ENCODE measurements around the gene ABHD2. TPM values are rescaled to one million over a fixed set of nuclear protein-coding genes. Genes with fewer than 3 reads are reported as not detected.
"Not testable (repeated sequence)": the region's sequence is repeated elsewhere in the genome, so short reads cannot be mapped to it uniquely, and the experiment has no call there.

The ABHD2 gene
- total and polyA plus RNA-seq, 12 donors, result 5.6 to 316 (median 135) TPM

DNA sequence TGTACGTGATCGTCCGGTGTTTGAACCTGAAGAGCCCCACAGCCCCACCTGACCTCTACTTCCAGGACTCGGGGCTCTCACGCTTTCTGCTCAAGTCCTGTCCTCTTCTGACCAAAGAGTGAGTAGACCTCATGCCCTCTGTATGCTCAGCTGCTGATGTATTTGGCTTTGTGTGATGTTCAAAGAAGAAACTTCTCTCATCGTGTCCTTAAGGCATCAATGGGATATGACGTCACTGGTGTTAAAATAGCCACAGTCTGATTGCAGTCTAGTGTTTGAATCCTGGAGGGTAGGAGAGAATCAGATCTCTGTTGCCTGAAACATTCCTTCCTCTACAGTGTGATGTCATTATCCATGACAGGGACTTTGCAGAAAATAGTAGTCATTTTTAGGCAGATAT, 28.1 kb downstream of the ABHD2 start:
- intact Hi-C loops (cut with DNase I), result no loop called here
- Histone ChIP-seq H3K36me3 (replicated peaks in 1 of 2) (peaks cover 0 to 49% of the 10 kb centered on the region in 2 donors), H3K4me1 (replicated peaks in 1 of 2) (peaks cover 15 to 49% of the 10 kb centered on the region in 2 donors), H3K4me3 (no peak overlapping the region), H3K27ac (peak overlapping the region in 1 of 5 donors; percentile 54), H3K9me3 (replicated peaks in 1 of 3) (no peaks in the 10 kb centered on the region), H3K27me3 (no peaks in the 10 kb centered on the region)
- no peak for DNase-seq
- TF ChIP-seq POLR2A (IDR thresholded peaks at IDR 0.05), result no peak
- TF ChIP-seq, protein P1, sequence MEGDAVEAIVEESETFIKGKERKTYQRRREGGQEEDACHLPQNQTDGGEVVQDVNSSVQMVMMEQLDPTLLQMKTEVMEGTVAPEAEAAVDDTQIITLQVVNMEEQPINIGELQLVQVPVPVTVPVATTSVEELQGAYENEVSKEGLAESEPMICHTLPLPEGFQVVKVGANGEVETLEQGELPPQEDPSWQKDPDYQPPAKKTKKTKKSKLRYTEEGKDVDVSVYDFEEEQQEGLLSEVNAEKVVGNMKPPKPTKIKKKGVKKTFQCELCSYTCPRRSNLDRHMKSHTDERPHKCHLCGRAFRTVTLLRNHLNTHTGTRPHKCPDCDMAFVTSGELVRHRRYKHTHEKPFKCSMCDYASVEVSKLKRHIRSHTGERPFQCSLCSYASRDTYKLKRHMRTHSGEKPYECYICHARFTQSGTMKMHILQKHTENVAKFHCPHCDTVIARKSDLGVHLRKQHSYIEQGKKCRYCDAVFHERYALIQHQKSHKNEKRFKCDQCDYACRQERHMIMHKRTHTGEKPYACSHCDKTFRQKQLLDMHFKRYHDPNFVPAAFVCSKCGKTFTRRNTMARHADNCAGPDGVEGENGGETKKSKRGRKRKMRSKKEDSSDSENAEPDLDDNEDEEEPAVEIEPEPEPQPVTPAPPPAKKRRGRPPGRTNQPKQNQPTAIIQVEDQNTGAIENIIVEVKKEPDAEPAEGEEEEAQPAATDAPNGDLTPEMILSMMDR (IDR thresholded peaks at IDR 0.05), result no peak
- WGBS, 4 donors, result 58 to 80% (median 76%) methylated on average over 3 to 7 of the region's 7 CpGs

- H3K4me1 ChIP-seq (replicated peaks in 1 of 2), result peaks cover 3 to 38% of the 10 kb centered on the region in 2 donors
- peak overlapping the region in 2 of 5 donors; percentile 29 to 48 for H3K27ac ChIP-seq
- no peak for TF ChIP-seq POLR2A (IDR thresholded peaks at IDR 0.05)
- TF ChIP-seq, protein P1 (IDR thresholded peaks at IDR 0.05), result no peak
Measured at GRCh38 chr15:89117790-89118189, 29.5 kb downstream of the ABHD2 start.

DNA sequence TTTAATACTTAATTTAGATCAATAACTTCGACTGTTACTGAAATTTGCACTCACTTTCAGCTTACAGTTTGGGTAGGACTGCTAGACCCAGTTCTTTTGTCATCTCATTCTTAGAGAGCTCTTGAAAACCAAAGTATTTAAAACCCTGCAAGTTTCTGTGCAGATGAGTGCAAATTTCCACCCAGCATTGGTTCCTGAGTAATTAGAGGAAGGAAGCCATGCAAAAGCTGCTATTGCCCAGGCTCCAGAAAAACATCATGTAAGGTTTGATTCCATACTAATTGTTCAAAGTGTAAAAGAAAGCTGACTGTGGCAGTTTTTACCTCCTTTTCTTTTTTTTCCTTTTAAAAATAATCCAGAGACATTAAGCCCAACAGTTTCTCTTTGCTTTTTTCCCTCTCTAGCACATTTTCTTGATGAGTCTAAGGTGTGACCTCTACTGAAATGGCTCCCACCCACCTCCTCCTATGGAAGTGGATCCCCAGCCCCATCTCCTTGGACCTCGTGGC, 30.3 kb downstream of the ABHD2 start:
- Histone ChIP-seq H3K9me3 (replicated peaks in 1 of 3) (no peaks in the 10 kb centered on the region), H3K36me3 (replicated peaks in 1 of 2) (peaks cover 0 to 54% of the 10 kb centered on the region in 2 donors), H3K4me3 (no peak overlapping the region), H3K27ac (peak overlapping the region in 1 of 5 donors; percentile 40), H3K4me1 (replicated peaks in 1 of 2) (peaks cover 0 to 30% of the 10 kb centered on the region in 2 donors), H3K27me3 (no peaks in the 10 kb centered on the region)
- intact Hi-C loops (cut with DNase I), result no loop called here
- TF ChIP-seq, protein P1 (IDR thresholded peaks at IDR 0.05), result no peak
- TF ChIP-seq POLR2A (IDR thresholded peaks at IDR 0.05), result no peak
- no peak for DNase-seq
- 64 to 76% (median 74%) methylated on average over 2 of the region's 2 CpGs for WGBS, 4 donors

More at GRCh38 chr15:89117790-89118189, 29.5 kb downstream of the ABHD2 start:
- intact Hi-C loops (cut with DNase I), result no loop called here
- Histone ChIP-seq H3K36me3 (replicated peaks in 1 of 2) (peaks cover 0 to 52% of the 10 kb centered on the region in 2 donors), H3K9me3 (replicated peaks in 1 of 3) (no peaks in the 10 kb centered on the region), H3K27me3 (no peaks in the 10 kb centered on the region), H3K4me3 (no peak overlapping the region)
- 68 to 92% (median 78%) methylated on average over 3 of the region's 3 CpGs for WGBS, 4 donors
- DNase-seq, result no peak

- Histone ChIP-seq H3K9me3 (replicated peaks in 1 of 3) (no peaks in the 10 kb centered on the region), H3K4me1 (replicated peaks in 1 of 2) (peaks cover 0 to 22% of the 10 kb centered on the region in 2 donors), H3K4me3 (no peak overlapping the region), H3K27me3 (no peaks in the 10 kb centered on the region), H3K36me3 (replicated peaks in 1 of 2) (peaks cover 0 to 51% of the 10 kb centered on the region in 2 donors), H3K27ac (peak overlapping the region in 2 of 5 donors; percentile 31 to 40)
- intact Hi-C loops (cut with DNase I), result no loop called here
- 81 to 90% (median 87%) methylated on average over 12 of the region's 12 CpGs for WGBS, 4 donors
- TF ChIP-seq POLR2A (IDR thresholded peaks at IDR 0.05), result no peak
- TF ChIP-seq, protein P1 (IDR thresholded peaks at IDR 0.05), result no peak
- DNase-seq, result no peak
Measured at GRCh38 chr15:89119489-89120478, 31.5 kb downstream of the ABHD2 start.

DNA sequence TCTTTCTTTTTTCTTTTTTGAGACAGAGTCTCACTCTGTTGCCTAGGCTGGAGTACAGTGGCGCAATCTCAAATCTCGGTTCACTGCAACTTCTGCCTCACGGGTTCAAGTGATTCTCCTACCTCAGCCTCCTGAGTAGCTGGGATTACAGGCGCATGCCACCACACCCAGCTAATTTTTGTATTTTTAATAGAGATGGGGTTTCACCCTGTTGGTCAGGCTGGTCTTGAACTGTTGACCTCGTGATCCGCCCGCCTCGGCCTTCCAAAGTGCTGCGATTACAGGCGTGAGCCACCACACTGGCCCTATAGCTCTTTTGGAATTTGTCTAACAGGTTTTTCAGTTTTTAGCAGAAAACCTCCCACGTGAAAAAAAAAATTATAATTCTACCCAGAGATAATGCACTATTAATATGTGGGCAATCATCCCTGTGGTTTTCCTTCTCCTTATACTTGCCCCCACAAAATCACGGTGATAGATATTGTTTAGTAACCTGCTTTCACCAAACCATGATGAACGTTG, 32.3 kb downstream of the ABHD2 start:
- H3K27ac ChIP-seq; intact Hi-C loops (cut with DNase I); H3K9me3 ChIP-seq (replicated peaks in 1 of 3); H3K27me3 ChIP-seq; DNase-seq; H3K4me3 ChIP-seq: not testable (repeated sequence)
- H3K4me1 ChIP-seq (replicated peaks in 1 of 2), result peaks cover 0 to 17% of the 10 kb centered on the region in 2 donors
- peaks cover 0 to 55% of the 10 kb centered on the region in 2 donors for H3K36me3 ChIP-seq (replicated peaks in 1 of 2)
- WGBS, 4 donors, result 93 to 97% (median 93%) methylated on average over 13 of the region's 13 CpGs

Measured in adrenal gland (tissue), 12 donors.